Lung microvascular endothelial cell (primary cell): ENCODE data around the gene HOATZ. TPM values are rescaled to one million over a fixed set of nuclear protein-coding genes. Genes with fewer than 3 reads are reported as not detected.
A peak's percentile ranks its signal among the peaks of the same experiment; 100 is the strongest.

Experiments
- DNase-seq, 2 donors: peaks; one replicate each; pipeline versions ENCODE4 v3.0.0 to v3.0.0-alpha.2; 2010; ENCODE audit warnings: low read depth in 2 of 2
- total RNA-seq: library from RNA; depleted of rRNA; stranded (reverse); fragments of >200 nt; gene quantifications from 2 replicates; pipeline ENCODE4 v1.2.1, GENCODE V29; 2014

HOATZ gene
- total RNA-seq, 1 donor from 2014 or later: not detected

- no peak for DNase-seq
These were observed 6.6 kb downstream of the HOATZ start for GRCh38 chr11:111521135-111521534.

- DNase-seq: no peak
These were observed 7.8 kb downstream of the HOATZ start for GRCh38 chr11:111522426-111522825.

- DNase-seq: no peak
These were observed 8.8 kb downstream of the HOATZ start for GRCh38 chr11:111523343-111523742.

- no peak for DNase-seq
These were observed 9.5 kb downstream of the HOATZ start for GRCh38 chr11:111524056-111524455.

- no peak for DNase-seq
These were observed 10.9 kb downstream of the HOATZ start for GRCh38 chr11:111525456-111525855.

- DNase-seq: peak in 1 of 2 donors; percentile 46
These were observed 11.9 kb downstream of the HOATZ start for GRCh38 chr11:111526501-111526900.

- no peak for DNase-seq
These were observed 12.7 kb downstream of the HOATZ start for GRCh38 chr11:111527279-111527678.

GRCh38 chr11:111528557-111528956 is 14.0 kb downstream of the HOATZ start:
- DNase-seq: peak in 1 of 2 donors; percentile 6

- no peak for DNase-seq
These were observed 15.5 kb downstream of the HOATZ start for GRCh38 chr11:111530091-111530490.

GRCh38 chr11:111531136-111531535 is 16.6 kb downstream of the HOATZ start:
- DNase-seq: no peak

GRCh38 chr11:111531687-111532364 is 17.2 kb downstream of the HOATZ start:
- peak in 1 of 2 donors; percentile 37 for DNase-seq

GRCh38 chr11:111532365-111532709 is 17.8 kb downstream of the HOATZ start:
- DNase-seq: no peak

- no peak for DNase-seq
These were observed 20.7 kb downstream of the HOATZ start for GRCh38 chr11:111535281-111535680.

- no peak for DNase-seq
These were observed 22.8 kb downstream of the HOATZ start for GRCh38 chr11:111537336-111537860.

GRCh38 chr11:111538407-111539114 is 24.0 kb downstream of the HOATZ start:
- no peak for DNase-seq

GRCh38 chr11:111539426-111540113 is 25.0 kb downstream of the HOATZ start:
- DNase-seq: peak in 1 of 2 donors; percentile 22

- DNase-seq: peak; percentile 8 to 85
These were observed 25.7 kb downstream of the HOATZ start, which contains the start of gene LAYN for GRCh38 chr11:111540114-111540936. TSS of gene LAYN (plus strand) at chr11:111540720. CDS start at chr11:111540844, 124 bp downstream.

GRCh38 chr11:111540937-111541253 is 26.3 kb downstream of the HOATZ start:
- peak; percentile 9 to 45 for DNase-seq

GRCh38 chr11:111541254-111542061 is 26.9 kb downstream of the HOATZ start:
- peak; percentile 50 to 89 for DNase-seq

- DNase-seq: peak in 1 of 2 donors; percentile 78
These were observed 28.2 kb downstream of the HOATZ start for GRCh38 chr11:111542606-111543275.
